NCI-H2171 (cell line): ENCODE results near the gene MARVELD3.
"Not testable (repeated sequence)": the region's sequence is repeated elsewhere in the genome, so short reads cannot be mapped to it uniquely, and the experiment has no call there.

Source experiments
- DNase-seq: peaks from one replicate; lab custom pipeline; 2025; lab: John Stamatoyannopoulos, UW

MARVELD3 gene

GRCh38 chr16:71672125-71672524, 46.1 kb downstream of the MARVELD3 start:
- no peak for DNase-seq

GRCh38 chr16:71672803-71673581, 47.0 kb downstream of the MARVELD3 start:
- no peak for DNase-seq

- DNase-seq: no peak
These were observed 47.6 kb downstream of the MARVELD3 start for GRCh38 chr16:71673582-71673973.

- DNase-seq: no peak
These were observed 48.2 kb downstream of the MARVELD3 start for GRCh38 chr16:71674229-71674628.

- no peak for DNase-seq
These were observed 49.4 kb downstream of the MARVELD3 start for GRCh38 chr16:71675380-71675779.

- DNase-seq: no peak
These were observed 50.3 kb downstream of the MARVELD3 start for GRCh38 chr16:71676236-71676635.

GRCh38 chr16:71681360-71681759, 55.4 kb downstream of the MARVELD3 start:
- DNase-seq: no peak

- DNase-seq: not testable (repeated sequence)
These were observed 58.3 kb downstream of the MARVELD3 start for GRCh38 chr16:71684280-71684679.
